OCI-LY3 (cell line): ENCODE measurements around the gene OR6K6.

Experiments
- EZH2phosphoT487 ChIP-seq: fragments of 200-600 bp; shearing (Covaris generic); IDR thresholded peaks from 2 replicates; pipeline ENCODE4 v1.6.1; 2018; ENCODE audit warnings: antibody characterized with exemption, mixed run types, low read depth
- TF ChIP-seq, protein P1 (sequence below): fragments of 200-600, 300-600 bp; sonication (generic); IDR thresholded peaks from 2 replicates; pipeline ENCODE4 v1.5.1; 2014; ENCODE audit warnings: antibody characterized with exemption, low read length, low read depth

DNA sequence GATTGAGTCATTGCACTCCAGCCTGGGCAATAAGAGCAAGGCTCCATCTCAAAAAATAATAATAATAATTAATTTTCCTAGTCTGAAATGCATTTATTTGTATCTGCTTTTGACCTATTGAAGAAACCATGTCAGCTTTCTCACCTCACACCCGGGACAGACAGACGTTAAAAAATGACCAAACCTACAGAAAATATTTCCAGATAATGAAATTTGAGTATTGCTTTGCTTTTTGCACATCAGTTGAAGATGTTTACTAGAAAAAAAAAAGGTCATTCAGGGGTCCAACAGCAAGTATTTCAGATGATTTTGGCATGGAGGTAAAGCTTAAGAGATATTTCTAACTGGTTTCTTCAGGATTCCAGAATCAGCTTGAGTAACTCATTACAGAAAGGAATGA lies at the start of gene OR6K6:
- no peak for TF ChIP-seq EZH2phosphoT487
- TF ChIP-seq, protein P1, sequence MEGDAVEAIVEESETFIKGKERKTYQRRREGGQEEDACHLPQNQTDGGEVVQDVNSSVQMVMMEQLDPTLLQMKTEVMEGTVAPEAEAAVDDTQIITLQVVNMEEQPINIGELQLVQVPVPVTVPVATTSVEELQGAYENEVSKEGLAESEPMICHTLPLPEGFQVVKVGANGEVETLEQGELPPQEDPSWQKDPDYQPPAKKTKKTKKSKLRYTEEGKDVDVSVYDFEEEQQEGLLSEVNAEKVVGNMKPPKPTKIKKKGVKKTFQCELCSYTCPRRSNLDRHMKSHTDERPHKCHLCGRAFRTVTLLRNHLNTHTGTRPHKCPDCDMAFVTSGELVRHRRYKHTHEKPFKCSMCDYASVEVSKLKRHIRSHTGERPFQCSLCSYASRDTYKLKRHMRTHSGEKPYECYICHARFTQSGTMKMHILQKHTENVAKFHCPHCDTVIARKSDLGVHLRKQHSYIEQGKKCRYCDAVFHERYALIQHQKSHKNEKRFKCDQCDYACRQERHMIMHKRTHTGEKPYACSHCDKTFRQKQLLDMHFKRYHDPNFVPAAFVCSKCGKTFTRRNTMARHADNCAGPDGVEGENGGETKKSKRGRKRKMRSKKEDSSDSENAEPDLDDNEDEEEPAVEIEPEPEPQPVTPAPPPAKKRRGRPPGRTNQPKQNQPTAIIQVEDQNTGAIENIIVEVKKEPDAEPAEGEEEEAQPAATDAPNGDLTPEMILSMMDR, result no peak
